ENCODE results near the gene ST7. TPM values are rescaled to one million over a fixed set of nuclear protein-coding genes. Genes with fewer than 3 reads are reported as not detected.
A peak's percentile ranks its signal among the peaks of the same experiment; 100 is the strongest.

ST7 gene
- total and polyA plus RNA-seq, 2 donors (not counting 3 experiments of a cell fraction or from before 2014, with no cell fraction given), result 18.6 to 24.9 TPM

GRCh38 chr7:117005449-117005848, 52.1 kb downstream of the ST7 start:
- Histone ChIP-seq H3K79me2 (ENCODE audit: control insufficient read depth, insufficient read depth, low read length) (peaks cover 3% of the 10 kb centered on the region), H3K9ac (replicated peaks; ENCODE audit: extremely low read depth, insufficient read depth, low read length) (no peak overlapping the region), H3K36me3 (ENCODE audit: control insufficient read depth in 2 of 2, extremely low read depth in 1 of 2, insufficient read depth in 2 of 2, low read length in 2 of 2) (no peaks in the 10 kb centered on the region), H3K27me3 (ENCODE audit: control insufficient read depth in 2 of 2, insufficient read depth in 2 of 2, low read length in 2 of 2) (no peaks in the 10 kb centered on the region), H3K4me2 (ENCODE audit: insufficient read depth, low read length) (no peak overlapping the region), H3K4me1 (ENCODE audit: control insufficient read depth, extremely low read depth, insufficient read depth, low read length) (no peaks in the 10 kb centered on the region), H3K27ac (ENCODE audit: insufficient read depth, low read depth, low read length) (no peak overlapping the region), H2AFZ (ENCODE audit: low read depth, low read length) (no peak overlapping the region), H3K9me3 (replicated peaks; ENCODE audit: control insufficient read depth, insufficient read depth, low read length) (no peaks in the 10 kb centered on the region), H3K9me1 (replicated peaks; ENCODE audit: control insufficient read depth, extremely low read depth, insufficient read depth, low read length) (no peaks in the 10 kb centered on the region), H4K20me1 (replicated peaks; ENCODE audit: control insufficient read depth, extremely low read depth, insufficient read depth, low read length) (no peaks in the 10 kb centered on the region), H3K4me3 (replicated peaks in 1 of 3; ENCODE audit: insufficient read depth in 1 of 3, low read depth in 1 of 3, low read length in 3 of 3) (no peak overlapping the region)
- no peak for FAIRE-seq
- dilution Hi-C loops (cut with MboI; ENCODE audit: extremely low pct_ligation_motif_present, low sequenced_read_pairs) (no loop called here), intact Hi-C loops (cut with micrococcal nuclease) (no loop called here)
- peak; percentile 12 for DNase-seq (ENCODE audit: low read depth, low spot score)
- BruUV-seq (replicated peaks), result no TSS peak
- POLR2A ChIA-PET, result no interaction called here
- TF ChIP-seq EZH2 (IDR thresholded peaks at IDR 0.05; ENCODE audit: borderline replicate concordance, low read depth, low read length, severe bottlenecking), result no peak
- TF ChIP-seq FOS (IDR thresholded peaks at IDR 0.05; ENCODE audit: borderline replicate concordance, insufficient read depth, low read length), result no peak
- no peak for TF ChIP-seq POLR2AphosphoS5 (IDR thresholded peaks at IDR 0.05; ENCODE audit: insufficient read depth, low read depth, low read length)
- TF ChIP-seq POLR2A (IDR thresholded peaks at IDR 0.05; ENCODE audit: low read depth, low read length), result no peak
- TF ChIP-seq CTCF (IDR thresholded peaks at IDR 0.05; ENCODE audit: extremely low read depth in 1 of 2, insufficient read depth in 1 of 2, low read depth in 1 of 2, low read length in 2 of 2), result no peak
- TF ChIP-seq, protein P1, sequence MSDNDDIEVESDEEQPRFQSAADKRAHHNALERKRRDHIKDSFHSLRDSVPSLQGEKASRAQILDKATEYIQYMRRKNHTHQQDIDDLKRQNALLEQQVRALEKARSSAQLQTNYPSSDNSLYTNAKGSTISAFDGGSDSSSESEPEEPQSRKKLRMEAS (IDR thresholded peaks at IDR 0.05; ENCODE audit: insufficient read depth, insufficient read length), result no peak
- TF ChIP-seq GATA2 (IDR thresholded peaks at IDR 0.05; ENCODE audit: insufficient read depth, insufficient read length, low read depth, low read length), result no peak
- no peak for TF ChIP-seq MYC (IDR thresholded peaks at IDR 0.05; ENCODE audit: low read depth, low read length)
- no peak for TF ChIP-seq JUN (IDR thresholded peaks at IDR 0.05; ENCODE audit: borderline replicate concordance, insufficient read depth, insufficient read length, low read depth)
- CTCF ChIA-PET, result interaction anchor here (0.6 to 1.4 kb wide), 5 partner anchors 8 to 117 kb away, joined by 3 read pairs; no protein-coding TSS in a partner anchor

Measured in endothelial cell of umbilical vein (primary cell).